ENCODE results near the gene UBASH3A.

UBASH3A gene

GRCh38 chr21:42489006-42489563 lies 85.4 kb downstream of the UBASH3A start:
- DNase-seq (ENCODE audit: low read depth in 3 of 3): no peak

GRCh38 chr21:42489991-42490390 lies 86.3 kb downstream of the UBASH3A start:
- no peak for DNase-seq (ENCODE audit: low read depth in 3 of 3)

- no peak for DNase-seq (ENCODE audit: low read depth in 3 of 3)
Measured at GRCh38 chr21:42490720-42491119, 87.0 kb downstream of the UBASH3A start.

GRCh38 chr21:42491328-42491727 lies 87.6 kb downstream of the UBASH3A start:
- no peak for DNase-seq (ENCODE audit: low read depth in 3 of 3)

GRCh38 chr21:42492201-42492600 lies 88.5 kb downstream of the UBASH3A start:
- no peak for DNase-seq (ENCODE audit: low read depth in 3 of 3)

GRCh38 chr21:42493109-42494060 lies 89.7 kb downstream of the UBASH3A start:
- DNase-seq (ENCODE audit: low read depth in 3 of 3): no peak

- DNase-seq (ENCODE audit: low read depth in 3 of 3): no peak
Measured at GRCh38 chr21:42495027-42495426, 91.3 kb downstream of the UBASH3A start.

GRCh38 chr21:42495765-42496119 lies 92.0 kb downstream of the UBASH3A start:
- DNase-seq (ENCODE audit: low read depth in 3 of 3): no peak

- peak; percentile 99 to 100 (median 99) for DNase-seq (ENCODE audit: low read depth in 3 of 3)
Measured at GRCh38 chr21:42496120-42496838, 92.6 kb downstream of the UBASH3A start, which contains the start of gene RSPH1. Gene RSPH1, minus strand, starts transcription at chr21:42496224. Its CDS starts 38 bp downstream, at chr21:42496186.

GRCh38 chr21:42496839-42497202 lies 93.1 kb downstream of the UBASH3A start:
- peak in 1 of 3 experiments; percentile 7 for DNase-seq (ENCODE audit: low read depth in 3 of 3)

Data from stimulated activated CD4-positive, alpha-beta T cell treated with anti-CD3 and anti-CD28 coated beads, TNF-alpha, amount 100 ng/mL, for 24 hours (primary cell).